H1 (cell line): ENCODE measurements around the gene ZNF836. TPM values are rescaled to one million over a fixed set of nuclear protein-coding genes. Genes with fewer than 3 reads are reported as not detected.

Experiments used
- ASH2L ChIP-seq: fragments of 200-600, 300-600 bp; sonication (generic); IDR thresholded peaks from one replicate; pipeline ENCODE4 v1.7.1; 2017; ENCODE audit warnings: low read length
- ATF3 ChIP-seq: IDR thresholded peaks from 2 replicates; pipeline ENCODE4 v1.6.1; 2011; ENCODE audit warnings: low read depth, mild to moderate bottlenecking, low read length; ENCODE audit not compliant: insufficient read depth
- CBX5 ChIP-seq: fragments of 300-800, 300-1000 bp; sonication (generic); IDR thresholded peaks from 2 replicates; pipeline ENCODE4 v1.7.1; 2016; ENCODE audit warnings: antibody characterized with exemption, low read length, low read depth
- CEBPB ChIP-seq: IDR thresholded peaks from 2 replicates; pipeline ENCODE4 v1.6.1; 2012; ENCODE audit warnings: low read depth, low read length
- E2F6 ChIP-seq: IDR thresholded peaks from 2 replicates; pipeline ENCODE4 v1.6.1; 2012; ENCODE audit warnings: inconsistent platforms
- EGR1 ChIP-seq: IDR thresholded peaks from 2 replicates; pipeline ENCODE4 v1.6.1; 2011; ENCODE audit warnings: low read depth, low read length, borderline replicate concordance
- EZH2 ChIP-seq: fragments of 200-600 bp; sonication (generic); IDR thresholded peaks from 2 replicates; pipeline ENCODE4 v1.7.1; 2012; ENCODE audit warnings: low read depth, mild to moderate bottlenecking, moderate library complexity, low read length, inconsistent platforms; ENCODE audit not compliant: severe bottlenecking
- HDAC6 ChIP-seq: IDR thresholded peaks from one replicate; pipeline ENCODE4 v1.7.1; 2012; ENCODE audit warnings: low read depth, mild to moderate bottlenecking, inconsistent platforms, low read length, moderate library complexity
- KDM4A ChIP-seq: IDR thresholded peaks from one replicate; pipeline ENCODE4 v1.7.1; 2012; ENCODE audit warnings: low read depth, mild to moderate bottlenecking, moderate library complexity, low read length, inconsistent platforms; ENCODE audit not compliant: severe bottlenecking
- MAFK ChIP-seq: IDR thresholded peaks from 2 replicates; pipeline ENCODE4 v1.6.1; 2012; ENCODE audit warnings: low read depth, mild to moderate bottlenecking, improper control_type of control experiment, low read length
- NRF1 ChIP-seq: IDR thresholded peaks from 2 replicates; pipeline ENCODE4 v1.6.1; 2011; ENCODE audit warnings: mild to moderate bottlenecking, low read depth, low read length, improper control_type of control experiment
- POU5F1 ChIP-seq: IDR thresholded peaks from 2 replicates; pipeline ENCODE4 v1.6.1; 2011; ENCODE audit warnings: low read depth, mild to moderate bottlenecking, low read length, moderate library complexity
- RAD21 ChIP-seq, 2 experiments: IDR thresholded peaks in 1 of 2; conservative IDR thresholded peaks in 1 of 2; 2 replicates each; pipeline ENCODE4 v1.6.1; 2011; ENCODE audit warnings: low read depth in 2 of 2, low read length in 2 of 2, improper control_type of control experiment in 1 of 2, inconsistent platforms in 1 of 2, mild to moderate bottlenecking in 1 of 2, moderate library complexity in 1 of 2
- RNF2 ChIP-seq: fragments of 200-900, 300-1000 bp; sonication (generic); IDR thresholded peaks from 2 replicates; pipeline ENCODE4 v1.7.1; 2016; ENCODE audit warnings: borderline replicate concordance, low read depth, mild to moderate bottlenecking, antibody characterized with exemption, low read length; ENCODE audit not compliant: poor library complexity, severe bottlenecking; ENCODE audit errors: missing control alignments
- RXRA ChIP-seq: IDR thresholded peaks from 2 replicates; pipeline ENCODE4 v1.6.1; 2011; ENCODE audit warnings: low read depth, mild to moderate bottlenecking, low read length, moderate library complexity; ENCODE audit not compliant: insufficient read depth
- SIN3A ChIP-seq, 2 experiments: IDR thresholded peaks in 1 of 2; conservative IDR thresholded peaks in 1 of 2; 2 replicates each; pipeline ENCODE4 v1.6.1; 2011 to 2012; ENCODE audit warnings: low read length in 2 of 2, improper control_type of control experiment in 1 of 2, low read depth in 1 of 2, mild to moderate bottlenecking in 1 of 2
- SIRT6 ChIP-seq: IDR thresholded peaks from one replicate; pipeline ENCODE4 v1.7.1; 2012; ENCODE audit warnings: low read length, inconsistent platforms
- TBP ChIP-seq: IDR thresholded peaks from 2 replicates; pipeline ENCODE4 v1.6.1; 2011; ENCODE audit warnings: low read depth, low read length, improper control_type of control experiment
- polyA plus RNA-seq, 7 experiments: library from polyadenylated mRNA; depleted of rRNA in 3 of 7; stranded (reverse) in 5 of 7; unstranded in 2 of 7; fragments of >200 nt in 5 of 7; fragments of 200-250 nt in 2 of 7; gene quantifications; 1 replicate in 5 of 7; 2 replicates in 1 of 7; 4 replicates in 1 of 7; pipeline versions ENCODE4 v1.2.1 to v1.2.3, GENCODE V29; 2011 to 2013; ENCODE audit warnings: missing spikeins in 2 of 7, mixed read lengths in 2 of 7
- total RNA-seq: library from RNA; stranded (reverse); fragmentation: NEBNext Ultra II Directional; extraction: Animal tissue kit (Norgen Biotek cat#: 25700); gene quantifications from 2 replicates; pipeline ENCODE4 v1.2.1, GENCODE V29; 2021
- TF ChIP-seq, protein P1 (sequence below), 3 experiments: IDR thresholded peaks; 1 replicate in 2 of 3; 2 replicates in 1 of 3; pipeline versions ENCODE4 v1.5.1 to v1.6.1; 2011; ENCODE audit warnings: low read length in 3 of 3, mild to moderate bottlenecking in 3 of 3, inconsistent platforms in 2 of 3, low read depth in 1 of 3, moderate library complexity in 1 of 3; ENCODE audit not compliant: insufficient read depth in 1 of 3; ENCODE audit errors: control extremely low read depth in 1 of 3

The ZNF836 gene
- total and polyA plus RNA-seq, 2 of the 8 experiments (the other 6 are each of a cell fraction or from before 2014, with no cell fraction given) = 5.6 to 27.2 TPM

- TF ChIP-seq EGR1 = no peak
- peak; percentile 73 to 82 for TF ChIP-seq RAD21 (IDR thresholded peaks at IDR 0.05 in 1 of 2, conservative IDR thresholded peaks at IDR 0.05 in 1 of 2; ENCODE audit: low read depth in 2 of 2, low read length in 2 of 2)
- no peak for TF ChIP-seq MAFK
- no peak for TF ChIP-seq RXRA
- no peak for TF ChIP-seq SIRT6
- no peak for TF ChIP-seq EZH2
- TF ChIP-seq TBP = peak; percentile 51
- TF ChIP-seq HDAC6 = no peak
- TF ChIP-seq E2F6 = peak; percentile 61
- 0 out of 2 replicates have a peak, but pooled peaks have one; percentile 11 for TF ChIP-seq CEBPB
- TF ChIP-seq, protein P1, sequence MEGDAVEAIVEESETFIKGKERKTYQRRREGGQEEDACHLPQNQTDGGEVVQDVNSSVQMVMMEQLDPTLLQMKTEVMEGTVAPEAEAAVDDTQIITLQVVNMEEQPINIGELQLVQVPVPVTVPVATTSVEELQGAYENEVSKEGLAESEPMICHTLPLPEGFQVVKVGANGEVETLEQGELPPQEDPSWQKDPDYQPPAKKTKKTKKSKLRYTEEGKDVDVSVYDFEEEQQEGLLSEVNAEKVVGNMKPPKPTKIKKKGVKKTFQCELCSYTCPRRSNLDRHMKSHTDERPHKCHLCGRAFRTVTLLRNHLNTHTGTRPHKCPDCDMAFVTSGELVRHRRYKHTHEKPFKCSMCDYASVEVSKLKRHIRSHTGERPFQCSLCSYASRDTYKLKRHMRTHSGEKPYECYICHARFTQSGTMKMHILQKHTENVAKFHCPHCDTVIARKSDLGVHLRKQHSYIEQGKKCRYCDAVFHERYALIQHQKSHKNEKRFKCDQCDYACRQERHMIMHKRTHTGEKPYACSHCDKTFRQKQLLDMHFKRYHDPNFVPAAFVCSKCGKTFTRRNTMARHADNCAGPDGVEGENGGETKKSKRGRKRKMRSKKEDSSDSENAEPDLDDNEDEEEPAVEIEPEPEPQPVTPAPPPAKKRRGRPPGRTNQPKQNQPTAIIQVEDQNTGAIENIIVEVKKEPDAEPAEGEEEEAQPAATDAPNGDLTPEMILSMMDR (IDR thresholded peaks at IDR 0.05; ENCODE audit: control extremely low read depth in 1 of 3, insufficient read depth in 1 of 3, low read depth in 1 of 3, low read length in 3 of 3) = peak; percentile 70 to 80 (median 73)
- TF ChIP-seq NRF1 = no peak
- no peak for TF ChIP-seq POU5F1
- no peak for TF ChIP-seq RNF2
- no peak for TF ChIP-seq CBX5
- no peak for TF ChIP-seq SIN3A (conservative IDR thresholded peaks at IDR 0.05 in 1 of 2, IDR thresholded peaks at IDR 0.05 in 1 of 2; ENCODE audit: low read depth in 1 of 2, low read length in 2 of 2)
- peak; percentile 57 for TF ChIP-seq ASH2L
- TF ChIP-seq KDM4A = peak; percentile 18
- TF ChIP-seq ATF3 = no peak
Measured at GRCh38 chr19:52139252-52140031, 32.0 kb downstream of the ZNF836 start, which contains the start of gene ZNF616 (continued).
